Measurements from ENCODE around the gene DNAJB14. TPM values are rescaled to one million over a fixed set of nuclear protein-coding genes. Genes with fewer than 3 reads are reported as not detected.

The DNAJB14 gene
- total and polyA plus RNA-seq, 2 of the 13 experiments (the other 11 are each of a cell fraction or from before 2014, with no cell fraction given): 9.1 to 38.1 TPM

- no peak for ATAC-seq
- Histone ChIP-seq H3K27ac (ENCODE audit: extremely low read length, insufficient read depth, low read length) (no peak overlapping the region), H3K4me2 (ENCODE audit: low read depth, low read length) (no peak overlapping the region), H3K36me3 (replicated peaks in 1 of 2; ENCODE audit: control insufficient read depth in 1 of 2, insufficient read depth in 2 of 2, low read length in 2 of 2) (no peaks in the 10 kb centered on the region), H3K9me3 (ENCODE audit: low read length) (no peaks in the 10 kb centered on the region), H3K27me3 (ENCODE audit: control insufficient read depth in 1 of 2, insufficient read depth in 2 of 2, low read length in 2 of 2) (no peaks in the 10 kb centered on the region; a peak in 1 of 5 replicates), H3K4me3 (replicated peaks in 1 of 3; ENCODE audit: insufficient read depth in 1 of 3, low read depth in 2 of 3, low read length in 3 of 3) (no peak overlapping the region), H4K20me1 (ENCODE audit: insufficient read depth, low read length) (no peaks in the 10 kb centered on the region), H3K4me1 (ENCODE audit: insufficient read depth, low read length) (no peaks in the 10 kb centered on the region), H3K79me2 (ENCODE audit: insufficient read depth, low read length) (no peaks in the 10 kb centered on the region), H2AFZ (ENCODE audit: low read length) (no peak overlapping the region), H3K9ac (ENCODE audit: insufficient read depth, low read depth, low read length) (no peak overlapping the region)
- WGBS (ENCODE audit: low lambda C conversion rate): 0% methylated on average over 3 of the region's 3 CpGs
- no peak for DNase-seq (ENCODE audit: low spot score)
- intact Hi-C loops (cut with micrococcal nuclease; ENCODE audit: unreplicated experiment): loop anchor here (1.0 kb wide), 1 partner anchor 43 kb away; no protein-coding TSS in a partner anchor
- CTCF ChIA-PET (ENCODE audit: low intra/inter-chr PET ratio, low total read pairs): no interaction called here
- BruUV-seq (replicated peaks): no TSS peak
- in situ Hi-C loops (cut with HindIII; ENCODE audit: extremely low pct_ligation_motif_present, low pct_unique_long_range_greater_than_20kb): no loop called here
- POLR2A ChIA-PET: no interaction called here
- FAIRE-seq: no peak
- TF ChIP-seq ZFY (CRISPR knock-in tag; IDR thresholded peaks at IDR 0.05) (no peak), ZNF589 (CRISPR knock-in tag; conservative IDR thresholded peaks at IDR 0.05) (no peak), TGIF2 (CRISPR knock-in tag; IDR thresholded peaks at IDR 0.05) (no peak), ZNF335 (CRISPR knock-in tag; IDR thresholded peaks at IDR 0.05) (no peak), STAT5B (CRISPR knock-in tag; IDR thresholded peaks at IDR 0.05) (no peak), ZNF280B (CRISPR knock-in tag; IDR thresholded peaks at IDR 0.05; ENCODE audit: borderline replicate concordance) (no peak), ETS1 (CRISPR knock-in tag; IDR thresholded peaks at IDR 0.05) (no peak), DR1 (CRISPR knock-in tag; IDR thresholded peaks at IDR 0.05) (no peak), FLYWCH1 (CRISPR knock-in tag; IDR thresholded peaks at IDR 0.05) (no peak), ZHX1 (CRISPR knock-in tag; IDR thresholded peaks at IDR 0.05; ENCODE audit: low read depth) (no peak), ZNF318 (CRISPR knock-in tag; IDR thresholded peaks at IDR 0.05) (no peak)
Observed at GRCh38 chr4:99857307-99857706, 89.1 kb downstream of the DNAJB14 start.

Measured in HepG2 (cell line).